ENCODE data around the gene CFAP43. TPM values are rescaled to one million over a fixed set of nuclear protein-coding genes. Genes with fewer than 3 reads are reported as not detected.

The CFAP43 gene
- total and polyA plus RNA-seq, 9 of the 15 experiments (the other 6 are each of a cell fraction or from before 2014, with no cell fraction given) = 0.07 to 0.86 (median 0.11) TPM; not detected in 1

DNA sequence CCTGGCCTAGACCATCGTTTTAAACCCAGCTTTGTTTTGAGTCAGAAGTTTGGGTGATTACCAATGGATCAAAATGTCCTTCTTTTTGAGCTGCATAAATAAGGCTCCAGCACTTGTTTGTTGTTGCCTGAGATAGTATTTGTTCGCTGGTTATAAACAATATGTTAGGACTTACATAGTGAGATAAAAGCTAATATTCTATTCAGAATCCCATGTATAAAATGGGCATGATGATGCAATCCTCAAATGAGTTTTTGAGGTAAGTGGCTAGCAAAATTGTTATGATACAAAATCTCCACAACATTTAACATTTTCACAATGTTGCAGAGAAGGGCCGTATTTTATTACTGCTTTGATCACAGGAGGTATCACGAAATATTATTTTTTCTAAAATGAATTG is 48.5 kb downstream of the CFAP43 start:
- CTCF ChIA-PET (ENCODE audit: low intra/inter-chr PET ratio) = no interaction called here
- BruUV-seq (replicated peaks) = no TSS peak
- no peaks in the 10 kb centered on the region for H3K9me3 ChIP-seq (replicated peaks; ENCODE audit: control insufficient read depth, insufficient read depth, low read depth, low read length)
- intact Hi-C loops (cut with micrococcal nuclease) (no loop called here), in situ Hi-C loops (cut with MboI) (no loop called here)
- no peak overlapping the region for H3K4me2 ChIP-seq (ENCODE audit: insufficient read depth, low read length)
- FAIRE-seq (no peak), ATAC-seq (no peak), DNase-seq (ENCODE audit: extremely low read depth in 1 of 4, low spot score in 3 of 4) (no peak)
- H3K9ac ChIP-seq (ENCODE audit: insufficient read depth in 1 of 2, low read depth in 2 of 2, low read length in 2 of 2) = no peak overlapping the region
- no peak overlapping the region for H3K4me3 ChIP-seq
- POLR2A ChIA-PET = no interaction called here
- WGBS (ENCODE audit: insufficient coverage, low coverage, missing lambda C conversion rate) = 0% methylated on average over 4 of the region's 4 CpGs
- no peaks in the 10 kb centered on the region for H3K79me2 ChIP-seq (ENCODE audit: control insufficient read depth, insufficient read depth, low read length)
- no peaks in the 10 kb centered on the region for H3K4me1 ChIP-seq (replicated peaks in 1 of 2; ENCODE audit: control insufficient read depth in 2 of 2, insufficient read depth in 2 of 2, low read length in 2 of 2)
- H3K9me1 ChIP-seq (ENCODE audit: control insufficient read depth, insufficient read depth, low read length) = no peaks in the 10 kb centered on the region
- H3K27me3 ChIP-seq (ENCODE audit: control insufficient read depth in 2 of 2, insufficient read depth in 2 of 2, low read length in 2 of 2) = peaks cover 2 to 11% of the 10 kb centered on the region in 2 experiments; a peak in 4 of 5 replicates
- H2AFZ ChIP-seq (ENCODE audit: low read depth, low read length) = no peak overlapping the region
- no peaks in the 10 kb centered on the region for H3K36me3 ChIP-seq (ENCODE audit: control insufficient read depth, insufficient read depth, low read length)
- no peaks in the 10 kb centered on the region for H4K20me1 ChIP-seq (replicated peaks; ENCODE audit: control insufficient read depth, insufficient read depth, low read length)
- H3K27ac ChIP-seq (ENCODE audit: extremely low read depth, low read depth, low read length) = no peak overlapping the region
- TF ChIP-seq CEBPB (tag; IDR thresholded peaks at IDR 0.05) (peak; percentile 69), ZNF584 (CRISPR knock-in tag; IDR thresholded peaks at IDR 0.05; ENCODE audit: low read depth) (no peak), ZNF274 (IDR thresholded peaks at IDR 0.05; ENCODE audit: borderline replicate concordance, low read depth, low read length) (no peak), CBFB (CRISPR knock-in tag; IDR thresholded peaks at IDR 0.05) (no peak), CEBPG (CRISPR knock-in tag; IDR thresholded peaks at IDR 0.05) (no peak), CEBPG (tag; conservative IDR thresholded peaks at IDR 0.05 in 1 of 2, IDR thresholded peaks at IDR 0.05 in 1 of 2) (peak; percentile 39 to 75; a peak in 3 of 4 replicates), DDX20 (tag; IDR thresholded peaks at IDR 0.05; ENCODE audit: low read depth) (no peak), ZNF197 (CRISPR knock-in tag; IDR thresholded peaks at IDR 0.05; ENCODE audit: low read depth) (no peak)
- TF ChIP-seq, protein P1, sequence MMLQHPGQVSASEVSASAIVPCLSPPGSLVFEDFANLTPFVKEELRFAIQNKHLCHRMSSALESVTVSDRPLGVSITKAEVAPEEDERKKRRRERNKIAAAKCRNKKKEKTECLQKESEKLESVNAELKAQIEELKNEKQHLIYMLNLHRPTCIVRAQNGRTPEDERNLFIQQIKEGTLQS (IDR thresholded peaks at IDR 0.05) = peak; percentile 80
- TF ChIP-seq, protein P1 (CRISPR knock-in tag; conservative IDR thresholded peaks at IDR 0.05) = no peak
- TF ChIP-seq, protein P2, sequence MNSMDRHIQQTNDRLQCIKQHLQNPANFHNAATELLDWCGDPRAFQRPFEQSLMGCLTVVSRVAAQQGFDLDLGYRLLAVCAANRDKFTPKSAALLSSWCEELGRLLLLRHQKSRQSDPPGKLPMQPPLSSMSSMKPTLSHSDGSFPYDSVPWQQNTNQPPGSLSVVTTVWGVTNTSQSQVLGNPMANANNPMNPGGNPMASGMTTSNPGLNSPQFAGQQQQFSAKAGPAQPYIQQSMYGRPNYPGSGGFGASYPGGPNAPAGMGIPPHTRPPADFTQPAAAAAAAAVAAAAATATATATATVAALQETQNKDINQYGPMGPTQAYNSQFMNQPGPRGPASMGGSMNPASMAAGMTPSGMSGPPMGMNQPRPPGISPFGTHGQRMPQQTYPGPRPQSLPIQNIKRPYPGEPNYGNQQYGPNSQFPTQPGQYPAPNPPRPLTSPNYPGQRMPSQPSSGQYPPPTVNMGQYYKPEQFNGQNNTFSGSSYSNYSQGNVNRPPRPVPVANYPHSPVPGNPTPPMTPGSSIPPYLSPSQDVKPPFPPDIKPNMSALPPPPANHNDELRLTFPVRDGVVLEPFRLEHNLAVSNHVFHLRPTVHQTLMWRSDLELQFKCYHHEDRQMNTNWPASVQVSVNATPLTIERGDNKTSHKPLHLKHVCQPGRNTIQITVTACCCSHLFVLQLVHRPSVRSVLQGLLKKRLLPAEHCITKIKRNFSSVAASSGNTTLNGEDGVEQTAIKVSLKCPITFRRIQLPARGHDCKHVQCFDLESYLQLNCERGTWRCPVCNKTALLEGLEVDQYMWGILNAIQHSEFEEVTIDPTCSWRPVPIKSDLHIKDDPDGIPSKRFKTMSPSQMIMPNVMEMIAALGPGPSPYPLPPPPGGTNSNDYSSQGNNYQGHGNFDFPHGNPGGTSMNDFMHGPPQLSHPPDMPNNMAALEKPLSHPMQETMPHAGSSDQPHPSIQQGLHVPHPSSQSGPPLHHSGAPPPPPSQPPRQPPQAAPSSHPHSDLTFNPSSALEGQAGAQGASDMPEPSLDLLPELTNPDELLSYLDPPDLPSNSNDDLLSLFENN (IDR thresholded peaks at IDR 0.05; ENCODE audit: low read depth in 2 of 2, low read length in 2 of 2) = no peak
- TF ChIP-seq, protein P3, sequence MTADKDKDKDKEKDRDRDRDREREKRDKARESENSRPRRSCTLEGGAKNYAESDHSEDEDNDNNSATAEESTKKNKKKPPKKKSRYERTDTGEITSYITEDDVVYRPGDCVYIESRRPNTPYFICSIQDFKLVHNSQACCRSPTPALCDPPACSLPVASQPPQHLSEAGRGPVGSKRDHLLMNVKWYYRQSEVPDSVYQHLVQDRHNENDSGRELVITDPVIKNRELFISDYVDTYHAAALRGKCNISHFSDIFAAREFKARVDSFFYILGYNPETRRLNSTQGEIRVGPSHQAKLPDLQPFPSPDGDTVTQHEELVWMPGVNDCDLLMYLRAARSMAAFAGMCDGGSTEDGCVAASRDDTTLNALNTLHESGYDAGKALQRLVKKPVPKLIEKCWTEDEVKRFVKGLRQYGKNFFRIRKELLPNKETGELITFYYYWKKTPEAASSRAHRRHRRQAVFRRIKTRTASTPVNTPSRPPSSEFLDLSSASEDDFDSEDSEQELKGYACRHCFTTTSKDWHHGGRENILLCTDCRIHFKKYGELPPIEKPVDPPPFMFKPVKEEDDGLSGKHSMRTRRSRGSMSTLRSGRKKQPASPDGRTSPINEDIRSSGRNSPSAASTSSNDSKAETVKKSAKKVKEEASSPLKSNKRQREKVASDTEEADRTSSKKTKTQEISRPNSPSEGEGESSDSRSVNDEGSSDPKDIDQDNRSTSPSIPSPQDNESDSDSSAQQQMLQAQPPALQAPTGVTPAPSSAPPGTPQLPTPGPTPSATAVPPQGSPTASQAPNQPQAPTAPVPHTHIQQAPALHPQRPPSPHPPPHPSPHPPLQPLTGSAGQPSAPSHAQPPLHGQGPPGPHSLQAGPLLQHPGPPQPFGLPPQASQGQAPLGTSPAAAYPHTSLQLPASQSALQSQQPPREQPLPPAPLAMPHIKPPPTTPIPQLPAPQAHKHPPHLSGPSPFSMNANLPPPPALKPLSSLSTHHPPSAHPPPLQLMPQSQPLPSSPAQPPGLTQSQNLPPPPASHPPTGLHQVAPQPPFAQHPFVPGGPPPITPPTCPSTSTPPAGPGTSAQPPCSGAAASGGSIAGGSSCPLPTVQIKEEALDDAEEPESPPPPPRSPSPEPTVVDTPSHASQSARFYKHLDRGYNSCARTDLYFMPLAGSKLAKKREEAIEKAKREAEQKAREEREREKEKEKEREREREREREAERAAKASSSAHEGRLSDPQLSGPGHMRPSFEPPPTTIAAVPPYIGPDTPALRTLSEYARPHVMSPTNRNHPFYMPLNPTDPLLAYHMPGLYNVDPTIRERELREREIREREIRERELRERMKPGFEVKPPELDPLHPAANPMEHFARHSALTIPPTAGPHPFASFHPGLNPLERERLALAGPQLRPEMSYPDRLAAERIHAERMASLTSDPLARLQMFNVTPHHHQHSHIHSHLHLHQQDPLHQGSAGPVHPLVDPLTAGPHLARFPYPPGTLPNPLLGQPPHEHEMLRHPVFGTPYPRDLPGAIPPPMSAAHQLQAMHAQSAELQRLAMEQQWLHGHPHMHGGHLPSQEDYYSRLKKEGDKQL (CRISPR knock-in tag; IDR thresholded peaks at IDR 0.05; ENCODE audit: borderline replicate concordance) = no peak
